Stimulated activated CD8-positive, alpha-beta memory T cell treated with anti-CD3 and anti-CD28 coated beads, Interleukin-12 subunit alpha, Interleukin-12 subunit beta, amount 100 ng/mL, for 4 hours (primary cell): ENCODE measurements around the gene PITPNC1.

Source experiments
- DNase-seq: peaks from one replicate; pipeline ENCODE4 v3.0.0-alpha.2; 2020; ENCODE audit warnings: low read depth

Gene PITPNC1

GRCh38 chr17:67549820-67550219 is 172.7 kb downstream of the PITPNC1 start:
- DNase-seq, result no peak

GRCh38 chr17:67554634-67555033 is 177.6 kb downstream of the PITPNC1 start:
- no peak for DNase-seq

GRCh38 chr17:67555855-67556254 is 178.8 kb downstream of the PITPNC1 start:
- no peak for DNase-seq

- no peak for DNase-seq
Measured at GRCh38 chr17:67557052-67557845, 180.2 kb downstream of the PITPNC1 start.

GRCh38 chr17:67557921-67558320 is 180.8 kb downstream of the PITPNC1 start:
- DNase-seq, result no peak

- no peak for DNase-seq
Measured at GRCh38 chr17:67558740-67559380, 181.8 kb downstream of the PITPNC1 start.

- DNase-seq, result no peak
Measured at GRCh38 chr17:67559381-67559966, 182.4 kb downstream of the PITPNC1 start.

GRCh38 chr17:67562005-67562404 is 184.9 kb downstream of the PITPNC1 start:
- no peak for DNase-seq

GRCh38 chr17:67563692-67564228 is 186.7 kb downstream of the PITPNC1 start:
- DNase-seq, result no peak

GRCh38 chr17:67565068-67565467 is 188.0 kb downstream of the PITPNC1 start:
- DNase-seq, result no peak

- no peak for DNase-seq
Measured at GRCh38 chr17:67566656-67567055, 189.6 kb downstream of the PITPNC1 start.

- no peak for DNase-seq
Measured at GRCh38 chr17:67569015-67569451, 192.0 kb downstream of the PITPNC1 start.

- DNase-seq, result no peak
Measured at GRCh38 chr17:67569873-67570272, 192.8 kb downstream of the PITPNC1 start.

GRCh38 chr17:67570797-67571196 is 193.7 kb downstream of the PITPNC1 start:
- no peak for DNase-seq

GRCh38 chr17:67571478-67571877 is 194.4 kb downstream of the PITPNC1 start:
- no peak for DNase-seq

- no peak for DNase-seq
Measured at GRCh38 chr17:67573987-67574657, 197.0 kb downstream of the PITPNC1 start.

- no peak for DNase-seq
Measured at GRCh38 chr17:67574658-67575293, 197.7 kb downstream of the PITPNC1 start.

- no peak for DNase-seq
Measured at GRCh38 chr17:67575325-67575724, 198.2 kb downstream of the PITPNC1 start.

- DNase-seq, result no peak
Measured at GRCh38 chr17:67576471-67577115, 199.5 kb downstream of the PITPNC1 start.

GRCh38 chr17:67577429-67578141 is 200.5 kb downstream of the PITPNC1 start:
- no peak for DNase-seq

GRCh38 chr17:67578142-67578457 is 201.0 kb downstream of the PITPNC1 start:
- no peak for DNase-seq
